GM19043 (cell line): Measurements from ENCODE around the gene MAPRE2.

Experiments used
- ATAC-seq: cut with Tn5 transposase; IDR thresholded peaks from one replicate; pipeline ENCODE4 v1.9.1; 2021; ENCODE audit warnings: low read depth; ENCODE audit not compliant: unreplicated experiment

MAPRE2 gene

DNA sequence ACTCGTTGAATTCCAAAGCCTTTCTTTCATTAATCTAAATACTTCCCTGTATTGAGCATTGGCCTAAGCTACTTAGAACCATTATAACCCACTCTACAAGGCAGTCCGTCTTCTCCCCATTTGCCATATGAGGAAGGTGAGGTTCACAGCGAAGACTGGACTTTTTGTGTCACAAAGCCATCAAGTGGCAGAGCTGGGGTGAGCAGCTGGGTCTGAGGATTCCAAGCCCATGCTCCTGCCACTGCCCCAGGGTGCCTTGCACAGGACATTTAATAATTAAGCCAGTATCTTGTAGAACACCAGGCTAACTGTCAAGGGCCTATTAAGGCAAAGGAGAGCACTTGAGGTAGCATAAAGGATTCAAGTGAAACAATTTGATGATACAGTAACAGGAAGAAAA, 130.8 kb downstream of the MAPRE2 start:
- ATAC-seq, result no peak

DNA sequence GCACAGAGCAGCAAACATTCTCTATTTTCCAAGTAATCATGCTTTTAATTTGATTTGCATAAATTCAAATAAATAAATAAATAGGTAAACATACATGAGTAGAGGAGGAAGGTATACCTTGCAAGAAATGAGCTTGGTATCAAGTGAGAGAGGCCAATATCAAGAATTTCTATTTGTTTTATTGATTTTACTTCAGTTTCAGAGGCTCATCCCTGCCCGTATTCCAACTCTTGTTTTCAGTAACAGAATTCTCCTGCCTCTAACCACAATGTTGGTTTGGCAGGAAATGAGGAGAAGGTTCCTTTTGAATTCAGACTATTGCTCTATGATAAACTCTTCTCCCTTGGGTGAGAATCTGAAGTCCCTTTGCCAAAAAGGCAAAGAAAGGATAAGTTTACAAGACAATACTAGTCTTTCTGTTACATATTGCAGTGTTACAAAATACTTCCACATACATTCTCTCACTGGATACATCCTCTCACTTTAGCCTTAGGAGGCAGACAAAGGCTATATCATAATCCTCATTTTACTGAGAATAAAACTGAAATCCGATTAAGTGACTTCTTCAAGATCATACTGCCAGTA, 131.3 kb downstream of the MAPRE2 start:
- ATAC-seq, result no peak

DNA sequence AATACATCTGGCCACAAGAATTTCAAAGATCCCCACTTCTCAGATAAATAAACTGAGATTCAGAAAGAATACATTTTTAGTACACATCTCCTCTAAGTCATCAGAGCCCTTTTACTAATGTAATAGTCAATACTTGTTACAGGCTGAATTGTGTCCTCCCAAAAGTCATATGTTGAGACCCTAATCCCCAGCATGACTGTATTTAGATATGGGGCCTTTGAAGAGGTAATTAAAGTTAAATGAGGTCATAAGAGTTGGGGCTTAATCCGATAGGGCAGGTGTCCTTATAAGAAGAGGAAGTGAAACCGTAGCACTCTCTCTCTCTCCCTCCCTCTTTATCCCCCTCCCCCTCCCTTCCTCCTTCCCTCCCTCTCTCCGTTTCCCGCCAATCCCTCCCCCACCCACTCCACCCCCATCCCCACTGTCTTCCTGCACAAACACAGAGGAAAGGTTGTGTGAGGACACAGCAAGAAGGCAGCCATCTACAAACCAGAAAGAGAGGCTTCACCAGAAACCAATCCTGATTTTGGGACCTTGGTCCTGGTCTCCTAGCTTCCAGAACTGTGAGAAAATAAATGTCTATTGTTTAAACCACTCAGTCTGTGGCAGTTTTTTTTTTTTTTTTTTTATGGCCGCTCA, 133.0 kb downstream of the MAPRE2 start:
- ATAC-seq, result peak; percentile 94

DNA sequence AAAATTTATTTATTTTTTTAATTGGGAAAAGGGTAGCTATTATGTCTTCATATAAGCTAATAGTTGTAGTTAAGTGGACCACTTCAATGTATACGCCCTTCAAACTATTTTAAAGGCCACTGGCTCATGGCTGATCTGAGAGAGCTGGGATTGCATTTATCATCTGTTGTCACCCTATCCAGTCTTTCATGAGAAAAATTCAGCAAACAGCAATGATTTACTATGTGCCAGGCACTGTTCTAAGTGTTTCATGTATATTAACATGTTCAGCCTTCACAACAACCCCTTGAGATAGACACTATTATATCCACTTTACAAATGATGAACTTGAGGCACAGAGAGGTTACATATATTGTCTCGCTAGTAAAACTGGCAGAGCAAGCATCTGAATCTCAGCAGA, 133.5 kb downstream of the MAPRE2 start:
- no peak for ATAC-seq

DNA sequence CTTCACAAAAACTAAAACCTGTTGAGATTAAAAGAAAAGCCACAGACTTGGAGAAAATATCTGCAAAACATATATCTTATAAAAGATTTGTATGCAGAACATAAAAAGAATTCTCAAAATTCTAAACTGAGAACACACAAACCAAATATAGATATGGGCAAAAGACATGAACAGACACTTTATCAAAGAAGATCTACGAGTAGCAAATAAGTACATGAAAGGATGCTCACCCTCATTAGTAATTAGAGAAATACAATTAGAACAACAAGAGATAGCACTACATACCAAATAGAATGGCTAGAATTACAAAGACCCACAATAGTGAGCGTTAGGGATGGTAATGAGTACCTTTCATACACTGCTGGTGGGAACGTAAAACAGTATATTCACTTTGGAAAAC, 135.7 kb downstream of the MAPRE2 start:
- no peak for ATAC-seq

DNA sequence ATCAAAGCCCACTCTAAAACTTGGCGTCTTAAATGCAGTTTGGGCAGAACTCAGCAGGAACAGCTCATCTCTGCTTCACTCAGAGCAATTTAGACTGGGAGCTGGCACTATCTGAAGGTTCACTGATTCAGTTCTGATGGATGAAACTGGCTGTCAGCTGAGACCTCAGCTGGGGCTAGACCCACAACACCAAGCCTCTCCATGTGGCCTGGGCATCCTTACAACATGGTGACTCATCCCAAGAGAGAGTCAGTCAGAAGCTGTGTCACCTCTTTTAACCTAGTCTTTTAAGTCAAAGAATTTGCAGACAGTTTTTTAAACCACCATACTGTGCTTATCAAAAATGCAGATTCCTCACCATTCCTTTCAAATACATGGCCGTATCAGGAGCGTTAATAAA, 137.0 kb downstream of the MAPRE2 start:
- no peak for ATAC-seq

DNA sequence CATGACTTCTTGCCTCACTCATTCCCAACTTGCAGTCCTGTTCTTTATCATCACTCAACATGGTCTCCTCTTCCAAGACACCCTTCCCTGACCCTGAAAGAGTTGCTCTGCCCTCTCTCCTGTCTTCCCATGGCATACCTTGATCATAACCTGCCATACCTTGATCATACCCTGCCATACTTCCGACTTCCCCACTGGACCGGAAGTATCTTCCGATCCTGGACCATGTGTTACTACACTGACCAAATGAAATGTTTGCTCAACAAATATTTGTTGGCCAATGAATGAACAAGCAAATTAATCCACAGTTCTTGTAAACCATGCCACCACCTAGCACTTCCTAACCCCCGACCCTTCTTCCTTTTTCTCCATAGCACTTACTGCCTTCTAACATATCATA, 138.7 kb downstream of the MAPRE2 start:
- ATAC-seq, result no peak

DNA sequence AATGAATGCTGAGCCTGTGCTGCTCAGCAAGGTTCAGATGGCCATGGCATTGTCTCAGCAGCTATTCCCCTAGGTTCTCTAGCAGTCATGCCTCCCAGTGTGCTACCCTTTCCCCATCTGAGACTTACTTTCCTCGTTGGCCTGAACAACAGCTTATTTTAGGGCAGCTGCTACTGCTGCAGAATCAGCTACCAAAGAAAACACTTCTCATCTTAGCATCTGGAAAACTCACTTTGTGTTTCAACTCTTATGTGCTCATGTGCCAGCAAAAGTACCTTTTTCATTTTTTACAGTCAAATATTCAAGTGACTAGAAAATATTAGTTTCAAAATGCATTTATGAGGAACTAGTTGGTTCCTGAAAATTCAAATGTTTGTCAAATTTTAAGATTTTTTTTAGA, 139.2 kb downstream of the MAPRE2 start:
- ATAC-seq, result no peak

DNA sequence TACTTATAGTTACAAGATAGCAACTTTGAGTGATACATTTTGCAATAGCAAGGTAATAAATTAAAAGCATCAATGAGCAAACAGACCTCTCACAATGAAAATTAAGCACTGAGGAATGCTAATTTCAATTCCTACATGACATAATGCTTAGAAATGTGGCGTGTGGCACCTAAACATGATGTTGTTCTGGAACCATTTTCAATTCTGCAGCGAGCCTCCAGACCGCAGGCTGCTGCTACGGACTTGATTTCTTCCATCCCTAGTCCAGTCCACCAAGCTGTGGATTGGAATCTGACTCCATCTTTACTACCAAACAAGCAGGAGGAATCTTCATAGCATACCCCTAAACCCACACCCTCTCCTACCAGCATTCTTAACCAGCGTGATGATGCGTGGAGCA, 140.9 kb downstream of the MAPRE2 start:
- no peak for ATAC-seq

DNA sequence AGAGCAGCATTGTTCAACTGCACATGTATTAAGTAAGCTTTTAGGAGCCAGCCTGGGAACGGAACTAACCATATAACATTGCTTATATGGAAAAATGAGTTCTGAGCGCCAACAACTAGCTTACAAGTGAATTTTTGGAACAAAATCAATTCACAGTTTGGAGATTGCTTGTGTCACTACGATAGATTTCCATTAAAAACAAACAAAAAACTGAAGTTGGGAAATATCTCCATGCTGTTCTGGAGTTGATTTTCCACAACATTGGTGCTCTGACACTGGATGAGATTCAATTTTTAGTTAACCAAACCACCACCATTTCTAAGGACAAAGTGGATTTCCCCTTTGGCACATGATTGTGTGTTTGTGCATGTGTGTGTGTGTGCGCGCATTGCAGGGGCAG, 142.7 kb downstream of the MAPRE2 start:
- no peak for ATAC-seq

DNA sequence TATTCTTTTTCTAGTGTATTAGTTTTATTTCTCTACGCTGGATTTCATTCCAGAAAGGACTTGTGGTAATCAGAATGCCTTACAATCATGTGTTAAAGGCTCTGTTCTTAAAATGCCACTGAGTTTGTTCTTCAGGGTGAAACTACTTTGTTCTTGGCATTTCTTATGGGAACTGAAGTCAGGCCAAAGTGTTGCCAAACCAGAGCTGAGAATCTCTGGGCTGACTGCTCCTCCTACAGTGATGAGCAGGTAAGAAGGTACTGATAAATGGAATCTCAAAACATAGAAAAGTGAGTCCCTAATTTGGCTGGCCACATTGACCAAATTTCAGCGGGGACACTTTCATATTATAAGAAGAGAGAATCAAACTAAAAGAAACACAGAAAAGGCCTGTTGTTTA, 144.6 kb downstream of the MAPRE2 start:
- no peak for ATAC-seq

DNA sequence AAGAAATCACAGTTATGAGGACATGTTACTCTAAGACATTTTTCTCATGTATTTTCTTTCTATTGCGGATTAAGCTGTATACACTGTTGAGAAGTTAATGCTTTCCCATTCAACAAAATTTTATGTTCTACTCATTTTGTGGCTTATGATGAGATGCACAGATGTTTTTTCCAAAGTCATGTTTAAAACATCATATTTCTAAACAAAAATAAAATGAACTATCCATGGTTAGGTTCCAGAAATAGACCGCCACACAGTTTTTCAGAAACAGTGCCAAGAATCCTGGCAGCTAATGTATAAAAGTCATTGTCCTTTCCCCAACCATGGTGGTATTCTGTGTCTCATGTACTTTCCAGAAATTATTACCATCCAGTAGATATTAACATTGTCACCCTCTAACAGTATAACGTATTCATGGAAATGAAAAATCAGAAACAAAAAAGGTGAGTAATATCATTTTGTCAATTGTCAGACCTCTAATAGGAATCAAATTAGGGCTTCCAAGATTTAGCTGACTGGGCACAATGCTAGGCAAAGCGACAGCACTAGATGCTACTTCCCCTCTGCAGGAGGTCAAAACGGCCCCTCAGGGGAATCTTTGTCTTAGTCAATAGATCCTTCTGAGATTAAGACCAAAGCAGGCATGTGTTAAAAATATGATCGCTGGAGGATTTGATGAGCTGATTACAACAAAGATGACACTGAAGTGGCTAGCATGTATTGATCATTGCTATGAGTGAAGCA, 145.2 kb downstream of the MAPRE2 start:
- no peak for ATAC-seq

DNA sequence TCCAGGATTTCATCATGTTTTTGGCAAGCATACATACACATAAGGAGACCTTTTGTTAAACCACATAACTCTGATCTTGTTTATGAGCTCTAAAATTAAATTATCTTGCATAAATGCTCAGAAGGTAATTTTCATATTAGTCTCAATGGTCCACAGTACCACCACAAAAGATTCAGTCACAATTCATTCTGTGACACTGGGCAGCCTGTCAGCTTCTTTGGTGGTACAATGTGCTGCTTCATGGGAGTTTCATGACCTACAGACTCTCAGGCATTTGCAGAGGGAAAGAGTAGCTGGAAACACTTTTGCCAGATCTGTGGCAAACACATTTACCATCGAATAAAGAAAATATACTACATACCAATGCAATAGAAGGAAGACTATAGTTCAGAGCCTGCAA, 148.3 kb downstream of the MAPRE2 start:
- ATAC-seq, result no peak

DNA sequence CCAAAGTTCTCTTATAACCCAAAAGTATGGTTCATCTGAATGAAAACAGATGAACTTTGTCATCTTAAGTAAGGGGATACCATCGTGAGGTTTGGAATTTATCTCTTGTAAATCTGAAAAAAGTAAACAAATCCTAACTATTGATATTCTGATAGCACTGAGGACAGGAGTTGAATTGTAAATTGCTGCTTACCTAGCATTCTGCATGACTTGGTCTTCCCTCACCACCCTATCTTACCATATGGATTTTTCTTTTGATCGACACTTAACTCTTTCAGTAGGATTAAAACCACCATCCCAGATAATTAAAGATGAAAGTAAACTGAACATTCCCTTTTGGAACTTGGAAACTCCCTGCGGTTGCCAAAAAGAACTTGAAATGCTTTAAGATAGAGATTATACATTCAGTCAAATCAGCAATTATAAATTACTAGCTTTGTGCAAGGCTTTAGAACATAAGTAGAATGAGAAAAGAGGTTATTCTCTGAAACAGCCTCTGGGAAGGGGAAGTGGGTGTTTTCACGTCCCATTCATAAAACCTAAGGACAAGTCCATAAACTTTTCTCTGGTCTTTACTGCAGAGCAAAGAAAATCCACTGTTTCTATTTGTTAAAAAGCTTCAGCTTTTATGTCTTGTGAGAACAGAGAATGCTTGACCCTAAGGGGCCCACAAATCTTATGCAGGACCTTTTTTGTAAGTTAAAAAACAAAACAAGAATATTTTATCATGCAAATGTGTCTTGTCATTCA, 149.9 kb downstream of the MAPRE2 start:
- no peak for ATAC-seq

DNA sequence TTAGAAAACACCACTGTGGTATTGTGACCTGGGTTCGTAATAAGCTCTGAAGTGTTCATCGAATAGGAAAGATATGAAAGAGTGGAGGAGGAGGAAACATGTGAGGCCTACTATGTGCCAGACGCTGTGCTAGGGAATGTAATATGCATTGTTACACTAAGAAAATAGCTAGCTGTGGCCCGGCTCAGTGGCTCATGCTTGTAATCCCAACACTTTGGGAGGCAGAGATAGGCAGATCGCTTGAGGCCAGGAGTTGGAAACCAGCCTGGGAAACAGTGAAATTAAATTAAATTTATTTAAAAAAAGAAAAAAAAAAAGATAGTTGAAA, 150.4 kb downstream of the MAPRE2 start:
- ATAC-seq, result no peak

DNA sequence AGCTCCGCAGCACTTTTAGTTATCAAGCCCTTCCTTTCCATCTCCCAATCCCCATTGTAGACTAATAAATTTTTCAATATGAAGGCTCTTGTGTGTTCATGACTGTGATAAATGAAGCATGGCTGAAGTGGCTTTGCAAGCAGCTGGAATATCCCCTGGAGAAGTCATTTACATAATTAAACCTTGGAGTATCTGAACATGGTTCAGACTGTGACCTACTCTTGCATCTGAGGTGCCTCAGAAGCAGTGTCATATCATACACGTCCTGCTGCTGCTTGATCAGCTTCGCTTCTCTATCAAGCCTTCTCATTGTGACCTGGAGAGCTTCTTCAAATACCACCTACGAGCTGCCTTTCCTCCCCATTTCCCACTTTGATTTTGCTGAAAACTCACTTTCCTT, 151.2 kb downstream of the MAPRE2 start:
- ATAC-seq, result no peak
